Skin epidermis (tissue), 12 donors: ENCODE data around the gene XPOT.
A peak's percentile ranks its signal among the peaks of the same experiment; 100 is the strongest.

ENCODE experiments used
- H3K27ac ChIP-seq, 21 experiments: fragments of 200-600 bp; sonication (generic) in 11 of 21; one replicate each; pipeline ENCODE4 v1.5.0; 2020; ENCODE audit warnings: mild to moderate bottlenecking in 3 of 21, inconsistent platforms in 2 of 21, moderate library complexity in 2 of 21
- H3K4me3 ChIP-seq, 7 experiments: fragments of 200-600 bp; sonication (generic) in 2 of 7; one replicate each; pipeline ENCODE4 v1.5.0; 2020; ENCODE audit warnings: inconsistent platforms in 2 of 7, mild to moderate bottlenecking in 2 of 7, moderate library complexity in 1 of 7

Gene XPOT

DNA sequence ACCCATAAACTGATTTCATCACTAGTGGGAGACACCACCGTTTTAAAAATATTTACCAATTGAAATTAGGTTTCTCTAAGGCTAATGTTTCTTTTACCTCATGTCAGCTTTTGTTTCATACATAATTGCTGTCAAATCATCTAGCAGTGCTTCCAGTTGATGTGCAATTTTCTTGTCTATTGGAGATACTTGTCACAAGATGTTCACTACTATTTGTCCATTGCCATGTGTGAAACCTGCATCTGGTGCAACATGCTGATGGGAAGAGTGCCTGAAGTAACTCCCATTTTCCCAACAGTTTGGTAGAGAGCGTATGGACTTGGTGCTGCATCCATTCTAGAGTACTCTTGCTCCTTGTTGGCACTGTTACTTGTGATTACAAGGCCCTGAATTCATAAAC is 9.7 kb downstream of the XPOT start:
- no peak overlapping the region for H3K27ac ChIP-seq
- H3K4me3 ChIP-seq, result no peak overlapping the region

DNA sequence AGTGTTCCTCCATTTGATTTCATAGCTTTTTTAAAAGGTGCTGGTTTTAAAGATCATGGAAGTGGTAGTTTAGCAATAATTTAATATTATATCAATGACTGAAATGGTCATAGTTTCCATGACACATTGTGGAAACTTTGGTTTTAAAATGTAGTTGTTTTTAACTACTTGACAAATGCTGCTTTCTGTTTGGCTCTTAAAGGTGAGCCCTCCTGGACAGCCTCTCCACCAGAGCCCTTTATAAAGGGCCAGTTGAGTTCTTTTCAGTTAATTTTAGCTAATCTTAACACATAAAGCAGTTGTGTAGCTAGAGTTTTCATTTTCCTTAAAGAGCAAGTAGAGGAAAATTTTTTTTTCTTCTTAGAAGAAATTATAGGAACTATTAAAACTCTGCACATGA is 14.0 kb downstream of the XPOT start:
- no peak overlapping the region for H3K4me3 ChIP-seq
- H3K27ac ChIP-seq, result no peak overlapping the region

DNA sequence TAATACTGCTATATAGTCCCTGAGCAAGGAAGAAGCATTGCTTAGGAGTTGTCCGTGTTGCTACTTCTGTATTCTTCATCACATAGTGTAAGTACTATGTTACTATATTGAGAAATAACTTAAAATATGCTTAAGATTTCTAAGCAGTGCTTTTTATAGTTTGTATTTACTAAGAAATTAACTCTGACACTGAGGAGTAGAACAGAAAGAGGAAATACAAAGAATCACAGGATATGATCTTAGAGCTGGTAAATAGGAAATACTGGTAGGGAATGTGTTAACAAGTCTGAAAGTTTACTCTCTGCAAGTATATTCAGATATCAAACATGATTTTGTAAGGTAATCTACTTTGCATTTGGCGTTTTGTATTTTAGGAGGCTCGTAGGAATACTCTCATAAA is 15.5 kb downstream of the XPOT start:
- no peak overlapping the region for H3K4me3 ChIP-seq
- H3K27ac ChIP-seq, result peak overlapping the region in 2 of 21 experiments; percentile 3 to 11

DNA sequence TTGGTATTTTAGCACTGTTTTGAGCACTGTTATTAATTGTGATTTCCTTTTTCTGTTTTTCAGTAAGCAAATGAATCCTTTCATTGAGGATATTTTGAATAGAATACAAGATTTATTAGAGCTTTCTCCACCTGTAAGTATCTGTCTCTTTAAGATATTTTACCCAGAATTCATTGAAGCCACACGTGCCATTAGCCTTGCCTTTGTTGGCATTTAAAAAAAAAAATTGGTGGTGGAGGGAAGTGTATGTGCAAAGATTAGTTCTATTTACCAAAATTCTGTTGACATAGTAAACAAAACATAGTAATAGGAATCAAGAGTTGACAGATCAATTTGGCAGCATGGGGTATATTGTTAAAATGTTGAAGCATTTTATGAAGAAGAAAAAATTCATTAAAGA is 23.8 kb downstream of the XPOT start:
- no peak overlapping the region for H3K4me3 ChIP-seq
- H3K27ac ChIP-seq, result no peak overlapping the region

DNA sequence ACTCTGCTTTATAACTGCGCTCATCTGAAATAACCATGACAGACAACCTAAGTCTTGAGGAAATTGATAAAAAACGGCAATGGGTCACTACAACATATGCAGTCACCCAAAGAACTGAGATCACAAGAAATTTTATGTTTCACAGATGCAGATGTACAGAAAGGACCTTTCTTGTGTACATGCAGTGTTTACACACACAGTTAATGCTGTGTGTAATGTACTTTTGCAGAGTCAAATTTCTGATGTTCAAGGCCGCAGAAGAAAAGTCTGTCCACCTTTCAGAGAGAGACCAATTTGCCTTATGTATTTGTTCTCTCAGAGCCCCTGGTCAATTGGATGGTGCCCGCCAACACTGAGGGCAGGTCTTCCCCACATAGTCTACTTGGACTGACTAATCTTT is 24.8 kb downstream of the XPOT start:
- Histone ChIP-seq H3K27ac (no peak overlapping the region), H3K4me3 (no peak overlapping the region)

DNA sequence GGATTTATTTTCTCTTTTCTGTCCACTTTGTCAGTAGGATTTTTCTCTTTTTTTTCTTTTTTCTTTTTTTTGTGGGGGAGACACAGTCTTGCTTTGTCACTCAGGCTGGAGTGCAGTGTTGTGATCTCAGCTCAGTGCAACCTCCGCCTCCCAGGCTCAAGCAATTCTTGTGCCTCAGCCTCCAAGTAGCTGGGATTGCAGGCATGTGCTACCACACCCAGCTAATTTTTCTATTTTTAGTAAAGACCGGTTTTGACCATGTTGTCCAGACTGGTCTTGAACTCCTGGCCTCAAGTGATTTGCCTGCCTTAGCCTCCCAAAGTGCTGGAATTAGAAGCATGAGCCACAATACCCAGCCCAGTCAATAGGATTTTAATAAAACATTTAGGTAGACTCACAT is 26.7 kb downstream of the XPOT start:
- no peak overlapping the region for H3K4me3 ChIP-seq

DNA sequence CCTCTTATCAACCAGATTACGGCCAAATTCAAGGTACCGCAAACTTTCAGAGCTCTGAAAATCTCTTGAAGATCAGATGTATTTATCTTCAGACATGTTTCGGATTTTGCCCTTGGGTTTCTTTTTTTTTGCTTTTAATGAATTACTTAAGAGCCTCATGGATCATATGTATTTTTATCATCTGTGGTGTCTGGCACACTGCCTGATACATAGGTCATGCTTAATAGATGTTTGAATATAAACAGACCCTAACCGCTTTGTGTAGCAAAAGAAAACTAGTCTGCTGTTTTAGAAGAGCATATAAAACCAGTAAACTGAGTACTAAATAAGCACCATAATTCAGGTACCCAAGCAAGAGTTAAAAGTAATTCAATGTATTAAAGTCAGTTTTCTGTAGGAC is 27.6 kb downstream of the XPOT start:
- Histone ChIP-seq H3K27ac (no peak overlapping the region), H3K4me3 (no peak overlapping the region)

More for the DNA sequence above, 26.7 kb downstream of the XPOT start:
- no peak overlapping the region for H3K27ac ChIP-seq

DNA sequence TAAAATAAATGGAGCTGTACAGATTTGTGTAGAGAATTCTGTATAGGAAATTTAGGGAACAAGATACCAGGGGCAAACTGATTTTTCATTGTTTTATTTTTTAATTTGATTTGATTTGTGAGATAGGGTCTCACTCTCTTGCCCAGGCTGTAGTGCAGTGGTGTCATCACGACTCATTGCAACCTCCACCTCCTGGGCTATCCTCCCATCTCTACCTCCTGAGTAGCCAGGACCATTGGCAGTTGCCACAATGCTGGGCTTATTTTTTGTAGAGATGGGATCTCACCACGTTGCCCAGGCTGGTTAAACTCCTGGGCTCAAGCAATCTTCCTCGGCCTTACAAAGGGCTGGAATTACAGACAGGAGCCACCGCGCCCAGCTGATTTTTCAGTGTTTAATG is 29.7 kb downstream of the XPOT start:
- no peak overlapping the region for H3K4me3 ChIP-seq
- no peak overlapping the region for H3K27ac ChIP-seq

DNA sequence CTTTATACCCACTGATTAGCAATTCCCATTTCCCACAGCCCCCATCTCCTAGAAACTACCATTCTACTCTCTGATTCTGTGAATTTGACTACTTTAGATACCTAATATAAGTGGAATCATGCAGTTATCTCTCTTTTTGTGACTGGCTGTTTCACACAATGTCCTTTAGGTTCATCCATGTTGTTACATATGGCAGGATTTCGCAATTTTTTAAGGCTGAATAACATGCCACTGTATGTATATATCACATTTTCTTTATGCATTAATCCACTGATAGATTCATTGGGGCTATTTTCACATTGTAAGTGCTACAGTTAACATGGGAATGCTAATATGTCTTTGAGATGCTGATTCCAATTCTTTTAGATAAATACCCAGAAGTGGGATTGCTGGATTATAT is 35.9 kb downstream of the XPOT start:
- Histone ChIP-seq H3K27ac (no peak overlapping the region), H3K4me3 (no peak overlapping the region)

DNA sequence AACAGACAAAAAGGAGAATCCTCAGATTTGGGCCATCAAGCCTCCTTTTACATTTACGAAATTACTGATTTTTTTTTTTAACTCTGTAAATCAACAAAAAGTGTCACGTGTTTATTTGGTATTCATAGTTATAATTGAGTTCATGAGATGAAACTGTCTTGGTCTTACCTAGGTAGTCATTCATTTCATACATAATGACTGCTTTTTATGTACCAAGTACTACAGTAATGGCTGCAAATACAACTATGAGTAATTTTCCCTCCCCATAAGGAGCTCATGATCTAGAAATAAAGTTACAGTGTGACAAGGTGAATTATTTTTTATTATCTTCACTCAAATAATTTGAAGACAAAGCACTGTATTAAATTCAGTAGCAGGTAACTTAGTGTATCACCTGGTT is 41.3 kb downstream of the XPOT start:
- H3K27ac ChIP-seq, result no peak overlapping the region
- H3K4me3 ChIP-seq, result no peak overlapping the region

DNA sequence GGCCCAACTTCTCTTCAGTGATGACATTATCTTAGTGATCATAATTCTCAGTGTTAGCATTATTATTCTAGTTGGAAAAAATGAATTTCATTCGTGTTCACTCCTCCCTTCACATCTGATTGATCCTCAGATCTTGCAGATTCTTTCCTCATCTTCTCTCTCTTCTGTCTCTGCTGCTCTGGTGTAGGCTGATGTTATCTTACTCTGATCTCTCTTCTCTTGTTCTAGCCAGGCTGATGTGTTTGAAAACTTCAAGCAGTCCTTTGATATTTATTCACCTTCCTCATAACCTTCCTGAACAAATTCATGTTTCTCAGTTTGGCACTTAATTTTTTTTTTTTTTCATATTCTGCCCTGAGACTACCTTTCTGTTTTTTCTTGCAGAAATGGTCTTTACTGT is 42.1 kb downstream of the XPOT start:
- Histone ChIP-seq H3K4me3 (no peak overlapping the region), H3K27ac (no peak overlapping the region)

DNA sequence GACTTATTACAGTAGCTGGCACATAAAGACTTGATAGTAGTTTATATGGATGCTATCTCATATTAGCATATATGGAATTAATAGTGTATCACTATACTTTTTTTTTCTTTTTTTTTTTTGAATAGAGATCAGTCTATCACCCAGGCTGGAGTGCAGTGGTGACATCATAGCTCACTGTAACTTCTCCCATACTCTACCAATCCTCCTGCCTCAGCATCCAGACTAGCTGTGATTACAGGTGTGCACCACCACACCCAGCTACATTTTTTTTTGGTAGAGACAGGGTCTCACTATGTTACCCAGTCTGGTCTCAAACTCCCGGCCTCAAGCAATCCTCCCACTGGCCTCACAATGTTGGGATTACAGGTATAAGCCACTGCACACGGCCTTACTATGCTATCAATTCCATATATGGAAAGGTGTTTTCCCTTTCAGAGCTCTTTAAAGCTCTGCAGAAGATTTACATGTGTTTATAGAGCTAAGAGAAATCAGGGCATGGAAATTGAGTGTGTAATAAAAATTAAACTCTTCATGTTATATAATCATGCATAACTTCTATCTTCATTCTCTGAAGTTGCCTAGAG is 46.0 kb downstream of the XPOT start:
- no peak overlapping the region for H3K4me3 ChIP-seq
- no peak overlapping the region for H3K27ac ChIP-seq

DNA sequence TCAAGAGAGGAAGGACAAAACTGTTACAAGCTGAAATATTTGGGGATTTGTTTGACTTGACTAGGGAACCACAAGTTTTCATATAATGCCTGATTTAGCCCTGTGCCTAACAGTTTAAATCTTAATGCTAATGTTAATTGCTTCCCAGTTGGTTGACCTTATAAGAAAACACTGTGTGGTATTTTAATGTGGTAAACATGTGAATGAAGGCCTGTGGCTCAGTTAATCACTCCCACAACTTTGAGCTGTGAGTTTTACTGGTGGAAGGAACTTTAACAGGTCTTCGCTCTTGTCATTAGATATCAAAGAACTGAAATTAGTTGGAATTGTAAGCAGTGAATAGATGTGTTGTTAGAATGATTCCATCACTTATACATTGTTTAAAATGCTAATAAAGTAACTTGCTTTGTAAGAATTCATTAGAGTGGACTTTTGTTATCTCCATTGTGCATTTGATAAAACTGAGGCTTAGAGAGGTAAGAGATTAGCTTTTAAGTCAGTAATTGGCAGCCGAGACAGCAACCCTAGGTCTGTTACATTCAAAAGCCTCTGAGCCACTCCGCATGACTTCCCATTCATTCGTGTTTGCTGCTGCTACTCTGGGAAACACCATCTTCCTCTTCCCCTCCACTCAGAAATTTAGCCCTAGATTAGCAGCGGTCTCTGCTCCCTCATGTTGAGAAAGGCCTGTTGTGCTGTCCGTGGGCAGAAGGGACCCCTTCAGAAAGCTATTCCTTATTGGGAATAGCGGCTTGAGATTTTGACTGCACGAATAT is 46.7 kb downstream of the XPOT start:
- Histone ChIP-seq H3K4me3 (peak overlapping the region; percentile 67 to 94 (median 91)), H3K27ac (peak overlapping the region in 17 of 21 experiments; percentile 10 to 100 (median 98))

DNA sequence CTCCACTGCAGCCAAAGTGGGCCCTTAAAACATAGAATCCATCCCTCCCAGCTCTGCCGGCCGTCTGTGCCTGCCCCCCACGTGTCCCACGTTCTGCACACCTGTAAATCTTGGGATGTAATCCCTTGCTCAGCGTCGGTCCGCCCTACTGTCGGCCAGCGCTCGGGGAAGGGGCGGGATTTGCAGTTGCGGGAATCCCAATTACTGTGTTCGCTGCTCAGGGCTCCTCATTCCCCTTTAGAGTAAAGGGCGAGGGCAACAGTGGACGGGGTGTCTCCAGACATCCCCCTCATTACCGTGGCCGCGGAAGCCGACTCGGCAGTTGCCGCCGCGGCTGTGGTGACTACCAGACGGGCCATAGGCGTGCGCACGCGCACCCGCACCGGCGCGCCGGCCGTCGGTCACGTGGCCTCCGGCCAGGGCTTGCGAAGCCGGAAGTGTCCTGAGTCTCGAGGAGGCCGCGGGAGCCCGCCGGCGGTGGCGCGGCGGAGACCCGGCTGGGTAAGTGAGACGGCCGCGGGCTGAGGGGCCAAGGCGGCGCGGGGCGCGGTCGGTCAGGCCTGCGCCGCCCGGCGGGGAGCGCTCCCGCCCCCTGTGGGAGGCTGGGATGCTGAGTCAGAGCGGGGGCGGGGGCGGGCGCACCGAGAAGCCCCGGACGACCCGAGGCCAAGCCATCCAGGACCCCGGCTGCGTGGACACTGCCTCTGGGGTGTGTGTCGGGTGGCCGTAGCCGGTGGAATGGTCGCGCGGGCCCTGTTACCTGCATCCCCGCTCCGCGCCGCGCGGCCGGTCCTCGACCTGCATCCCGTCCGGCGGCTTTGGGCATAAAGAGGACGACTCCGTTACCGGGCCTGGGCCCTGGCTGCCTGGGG is 47.7 kb downstream of the XPOT start, which contains the start of gene TBK1:
Gene TBK1, plus strand, starts transcription at position 434 of the 872 bp plus-strand sequence. CDS start 3,751 bp downstream, outside the sequence.
- peak within 1 kb of the TSS; percentile 92 to 100 (median 98) for H3K27ac ChIP-seq
- peak within 1 kb of the TSS; percentile 67 to 94 (median 91) for H3K4me3 ChIP-seq

DNA sequence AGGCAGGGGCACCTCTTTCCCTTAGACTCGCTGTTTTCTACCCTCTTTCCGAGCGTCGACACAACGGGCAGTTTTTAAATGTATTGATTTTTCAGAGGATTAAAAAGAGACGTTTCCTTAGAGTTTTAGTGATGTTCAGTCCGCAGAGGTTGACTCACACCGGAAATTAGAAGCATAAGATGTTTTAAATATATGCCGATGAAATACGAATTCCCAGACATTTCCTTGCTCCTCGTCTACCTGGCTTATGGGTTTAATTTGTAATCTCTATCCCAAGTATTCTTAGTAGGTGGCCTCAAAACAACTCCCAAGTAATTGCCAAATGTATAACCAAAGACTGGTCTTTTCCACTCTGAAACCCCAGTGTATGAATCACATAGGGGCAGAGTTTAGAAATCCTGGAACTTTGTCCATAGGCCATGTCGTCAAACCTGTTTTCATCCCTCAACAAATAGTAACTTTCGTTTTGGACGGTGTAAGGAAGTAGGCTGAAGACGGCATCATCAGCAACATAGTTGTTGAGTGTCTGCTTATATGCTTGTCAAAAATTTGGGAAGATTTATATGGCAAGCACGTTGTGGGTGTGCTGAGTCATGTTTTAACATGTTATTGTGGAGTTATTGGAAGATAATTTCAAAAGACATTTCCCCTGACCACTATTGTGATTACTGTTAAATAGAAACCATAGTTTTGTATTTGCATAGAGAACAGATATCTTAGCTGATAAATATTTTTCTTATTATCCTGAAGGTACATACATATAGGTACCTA is 48.6 kb downstream of the XPOT start:
- H3K4me3 ChIP-seq, result peak overlapping the region; percentile 67 to 94 (median 91)
- H3K27ac ChIP-seq, result peak overlapping the region; percentile 92 to 100 (median 98)

DNA sequence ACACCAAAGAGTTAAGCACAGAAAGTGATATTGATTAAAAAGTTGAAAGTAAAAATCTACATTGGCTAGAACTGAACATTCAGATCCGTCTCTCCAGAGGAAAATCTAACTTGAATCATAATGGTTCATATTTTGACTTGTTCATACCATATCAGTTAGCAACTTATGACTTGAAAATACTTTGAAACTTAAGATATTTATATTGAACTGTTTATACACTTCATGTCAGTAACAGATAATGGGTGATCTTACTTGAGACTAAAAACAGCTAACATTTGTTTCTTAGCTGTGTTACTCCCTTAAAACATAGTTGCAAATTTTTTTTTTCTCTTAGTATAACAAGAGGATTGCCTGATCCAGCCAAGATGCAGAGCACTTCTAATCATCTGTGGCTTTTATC is 51.3 kb downstream of the XPOT start:
- Histone ChIP-seq H3K4me3 (no peak overlapping the region), H3K27ac (peak overlapping the region in 2 of 21 experiments; percentile 27 to 44)

DNA sequence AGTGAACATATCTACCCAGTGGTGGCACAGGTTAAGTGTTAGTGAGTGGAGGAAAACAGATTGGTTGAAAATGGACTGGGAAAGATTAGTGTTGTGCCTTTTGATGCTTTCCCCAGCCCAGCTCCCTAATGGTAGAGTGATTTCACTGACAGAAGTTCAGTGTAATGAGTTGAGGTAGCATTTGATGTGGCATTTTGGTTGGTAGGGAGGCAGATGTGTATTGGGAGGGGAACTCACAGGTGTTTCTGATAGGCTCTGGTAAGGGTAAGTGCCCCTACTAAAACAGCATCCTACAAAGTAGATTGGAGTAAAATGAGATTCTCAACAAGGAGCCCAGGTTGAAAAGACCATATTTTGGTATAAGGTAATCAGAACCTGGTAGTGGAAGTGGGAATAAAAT is 51.9 kb downstream of the XPOT start:
- peak overlapping the region in 4 of 21 experiments; percentile 1 to 44 (median 29) for H3K27ac ChIP-seq
- no peak overlapping the region for H3K4me3 ChIP-seq

DNA sequence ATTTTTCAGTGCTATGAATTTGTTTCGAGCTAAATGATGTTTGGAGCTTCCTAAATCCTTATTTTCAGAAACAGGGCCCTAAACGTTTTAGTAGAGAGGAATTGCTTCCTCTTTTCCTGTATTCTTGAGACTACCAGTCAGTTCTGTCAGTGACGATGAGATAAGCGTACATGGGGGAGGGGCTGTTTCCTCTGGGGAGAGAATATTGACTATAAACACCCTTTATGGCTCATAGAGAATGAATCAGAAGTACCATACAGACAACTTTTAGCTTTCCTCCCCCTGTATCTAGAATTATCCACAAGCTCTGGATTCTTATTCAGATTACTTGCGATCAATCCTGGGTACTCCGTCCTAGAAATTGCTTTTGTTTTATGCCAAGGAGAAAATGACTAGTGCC is 52.8 kb downstream of the XPOT start:
- H3K27ac ChIP-seq, result peak overlapping the region in 6 of 21 experiments; percentile 15 to 88 (median 38)
- no peak overlapping the region for H3K4me3 ChIP-seq

DNA sequence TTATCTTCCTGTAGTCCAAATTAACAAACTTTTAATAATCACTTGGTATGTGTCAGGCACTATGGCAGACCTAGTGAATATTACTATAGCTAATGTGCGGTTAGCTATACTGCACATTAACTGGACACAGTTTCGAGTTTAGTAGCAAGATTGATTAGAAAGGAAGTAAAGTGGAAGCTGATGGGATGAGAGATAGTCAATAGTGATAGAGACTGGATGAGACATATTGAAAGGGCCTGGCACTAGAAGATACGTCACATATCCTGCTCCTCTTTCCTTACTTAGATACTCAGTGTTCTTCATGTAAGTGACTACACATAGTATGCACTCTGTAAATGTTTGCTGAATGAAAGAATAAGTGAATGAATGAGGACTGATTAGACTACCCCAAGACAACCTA is 53.3 kb downstream of the XPOT start:
- H3K27ac ChIP-seq, result peak overlapping the region in 6 of 21 experiments; percentile 15 to 88 (median 38)
- H3K4me3 ChIP-seq, result no peak overlapping the region

DNA sequence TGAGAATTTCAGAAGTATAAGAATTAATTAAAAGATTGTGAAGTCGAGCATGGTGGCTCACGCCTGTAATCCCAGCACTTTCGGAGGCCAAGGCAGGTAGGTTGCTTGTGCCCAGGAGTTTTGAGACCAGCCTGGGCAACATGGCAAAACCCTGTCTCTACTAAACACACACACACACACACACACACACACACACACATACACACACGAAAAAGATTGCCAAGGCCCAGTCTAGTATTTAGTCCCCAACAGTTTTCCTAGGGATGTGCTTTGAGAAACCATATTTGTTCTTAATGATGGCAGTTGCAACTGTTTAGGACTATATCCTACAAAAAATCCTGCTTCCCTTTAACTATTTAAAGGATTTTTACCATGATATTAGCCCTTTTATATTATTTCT is 53.7 kb downstream of the XPOT start:
- H3K27ac ChIP-seq, result peak overlapping the region in 4 of 21 experiments; percentile 23 to 88 (median 31)
- no peak overlapping the region for H3K4me3 ChIP-seq
